K562 (cell line): ENCODE results near the gene RARRES2. TPM values are rescaled to one million over a fixed set of nuclear protein-coding genes. Genes with fewer than 3 reads are reported as not detected.
A peak's percentile ranks its signal among the peaks of the same experiment; 100 is the strongest.

Experiments
- BHLHE40 ChIP-seq: IDR thresholded peaks from 2 replicates; pipeline ENCODE4 v1.6.1; 2011; ENCODE audit warnings: low read length, improper control_type of control experiment
- CBX2 ChIP-seq: fragments of 200-600 bp; sonication (generic); IDR thresholded peaks from one replicate; pipeline ENCODE4 v1.6.1; 2012; ENCODE audit warnings: mild to moderate bottlenecking, low read length, inconsistent platforms; ENCODE audit not compliant: insufficient read depth, poor library complexity, severe bottlenecking
- DPF2 ChIP-seq: fragments of 450-650 bp; IDR thresholded peaks from 2 replicates; pipeline ENCODE4 v1.6.1; 2016
- EP400 ChIP-seq: fragments of 450-650 bp; IDR thresholded peaks from 2 replicates; pipeline ENCODE4 v1.6.1; 2017; ENCODE audit warnings: antibody characterized with exemption, mild to moderate bottlenecking, moderate library complexity
- FOXA3 ChIP-seq, 2 experiments: fragments of 450-650 bp in 1 of 2; sonication (generic) in 1 of 2; formaldehyde crosslinking; IDR thresholded peaks in 1 of 2; conservative IDR thresholded peaks in 1 of 2; 2 replicates each; pipeline versions ENCODE4 v1.4.0 to v1.8.0; 2020 to 2022; ENCODE audit warnings: mild to moderate bottlenecking in 2 of 2, missing genetic modification reagents in 1 of 2
- FOXM1 ChIP-seq, 2 experiments: fragments of 450-650 bp in 1 of 2; sonication (generic) in 1 of 2; formaldehyde crosslinking in 1 of 2; IDR thresholded peaks; 2 replicates each; pipeline versions ENCODE4 v1.6.1 to v1.9.0; 2017 to 2022; ENCODE audit warnings: low read depth in 2 of 2, mild to moderate bottlenecking in 2 of 2, missing genetic modification reagents in 1 of 2, moderate library complexity in 1 of 2
- GABPA ChIP-seq: fragments of 200-800 bp; sonication (Bioruptor generic); conservative IDR thresholded peaks from 2 replicates; pipeline ENCODE4 v1.6.1; 2016; ENCODE audit warnings: low read depth, missing genetic modification characterization, missing compliant biosample characterization
- ILK ChIP-seq: fragments of 450-650 bp; IDR thresholded peaks from 2 replicates; pipeline ENCODE4 v1.6.1; 2016; ENCODE audit warnings: missing genetic modification characterization, low read depth, mild to moderate bottlenecking, missing compliant biosample characterization, moderate library complexity, borderline replicate concordance
- KAT2B ChIP-seq: IDR thresholded peaks from one replicate; pipeline ENCODE4 v1.6.1; 2012; ENCODE audit warnings: low read depth, mild to moderate bottlenecking, control low read depth, inconsistent platforms, low read length, moderate library complexity
- LCOR ChIP-seq: sonication (generic); formaldehyde crosslinking; IDR thresholded peaks from 2 replicates; pipeline ENCODE4 v1.8.0; 2022; ENCODE audit warnings: mild to moderate bottlenecking, missing genetic modification reagents
- NBN ChIP-seq: fragments of 450-650 bp; IDR thresholded peaks from 2 replicates; pipeline ENCODE4 v1.6.1; 2016; ENCODE audit warnings: low read depth, mild to moderate bottlenecking
- RBBP5 ChIP-seq: fragments of 200-600 bp; sonication (generic); IDR thresholded peaks from 2 replicates; pipeline ENCODE4 v1.6.1; 2012; ENCODE audit warnings: borderline replicate concordance, mild to moderate bottlenecking, low read length, control low read depth, inconsistent platforms; ENCODE audit not compliant: insufficient read depth, poor library complexity, severe bottlenecking
- SMAD2 ChIP-seq: fragments of 150-350 bp; IDR thresholded peaks from 2 replicates; pipeline ENCODE4 v1.6.1; 2014; ENCODE audit warnings: low read depth, mild to moderate bottlenecking, low read length
- SMARCA4 ChIP-seq: fragments of 450-650 bp; IDR thresholded peaks from 2 replicates; pipeline ENCODE4 v1.6.1; 2016
- TAL1 ChIP-seq: fragments of 450-650 bp; IDR thresholded peaks from 2 replicates; pipeline ENCODE4 v1.6.1; 2016; ENCODE audit warnings: mild to moderate bottlenecking
- THRAP3 ChIP-seq: fragments of 450-650 bp; IDR thresholded peaks from 2 replicates; pipeline ENCODE4 v1.6.1; 2016; ENCODE audit warnings: mild to moderate bottlenecking, inconsistent platforms, borderline replicate concordance
- ZNF175 ChIP-seq: fragments of 200-800 bp; sonication (Bioruptor generic); IDR thresholded peaks from 2 replicates; pipeline ENCODE4 v1.6.1; 2016; ENCODE audit warnings: low read depth, mild to moderate bottlenecking, missing genetic modification characterization, missing compliant biosample characterization
- ZNF24 ChIP-seq: fragments of 450-650 bp; IDR thresholded peaks from 2 replicates; pipeline ENCODE4 v1.6.1; 2016
- ZNF316 ChIP-seq: fragments of 450-650 bp; IDR thresholded peaks from 2 replicates; pipeline ENCODE4 v1.6.1; 2016
- ZNF586 ChIP-seq: fragments of 450-650 bp; formaldehyde crosslinking; conservative IDR thresholded peaks from 2 replicates; pipeline ENCODE4 v1.4.0; 2020; ENCODE audit warnings: mild to moderate bottlenecking, moderate library complexity
- polyA plus RNA-seq, 8 experiments: library from polyadenylated mRNA; depleted of rRNA in 4 of 8; stranded (reverse) in 5 of 8; unstranded in 3 of 8; fragments of >200 nt; fragmentation: Nextera tagmentation in 2 of 8; fragmentation: Illumina TruSeq in 1 of 8; extraction: Ambion mirVana in 2 of 8; extraction: Trizol in 1 of 8; gene quantifications; 2 replicates each; pipeline versions ENCODE4 v1.2.1 to v1.2.3, GENCODE V29; 2011 to 2014; ENCODE audit warnings: inconsistent platforms in 1 of 8, missing spikeins in 1 of 8
- total RNA-seq, 7 experiments: library from RNA; depleted of rRNA in 6 of 7; stranded (reverse); fragments of >200 nt in 6 of 7; fragmentation: Illumina TruSeq in 2 of 7; extraction: Trizol in 2 of 7; gene quantifications; 2 replicates each; pipeline versions ENCODE4 v1.2.1 to v1.2.3, GENCODE V29; 2011 to 2021; ENCODE audit warnings: low replicate concordance in 1 of 7
- TF ChIP-seq, protein P1 (sequence below), 3 experiments: IDR thresholded peaks in 2 of 3; conservative IDR thresholded peaks in 1 of 3; 2 replicates each; pipeline ENCODE4 v1.5.1; 2011 to 2012; ENCODE audit warnings: low read length in 3 of 3, mild to moderate bottlenecking in 3 of 3, control low read depth in 2 of 3, improper control_type of control experiment in 1 of 3, inconsistent platforms in 1 of 3, low read depth in 1 of 3, mixed read lengths in 1 of 3, moderate library complexity in 1 of 3; ENCODE audit not compliant: insufficient read depth in 2 of 3
- TF ChIP-seq, protein P2 (sequence below), 2 experiments: fragments of 450-650 bp; IDR thresholded peaks; 2 replicates each; pipeline ENCODE4 v1.6.1; 2018; ENCODE audit warnings: mild to moderate bottlenecking in 2 of 2, low read depth in 1 of 2; ENCODE audit not compliant: partially characterized antibody in 2 of 2

RARRES2 gene
- total and polyA plus RNA-seq, 9 of the 15 experiments (the other 6 are each of a cell fraction or from before 2014, with no cell fraction given) = 0.11 to 1.7 (median 0.23) TPM; not detected in 6

DNA sequence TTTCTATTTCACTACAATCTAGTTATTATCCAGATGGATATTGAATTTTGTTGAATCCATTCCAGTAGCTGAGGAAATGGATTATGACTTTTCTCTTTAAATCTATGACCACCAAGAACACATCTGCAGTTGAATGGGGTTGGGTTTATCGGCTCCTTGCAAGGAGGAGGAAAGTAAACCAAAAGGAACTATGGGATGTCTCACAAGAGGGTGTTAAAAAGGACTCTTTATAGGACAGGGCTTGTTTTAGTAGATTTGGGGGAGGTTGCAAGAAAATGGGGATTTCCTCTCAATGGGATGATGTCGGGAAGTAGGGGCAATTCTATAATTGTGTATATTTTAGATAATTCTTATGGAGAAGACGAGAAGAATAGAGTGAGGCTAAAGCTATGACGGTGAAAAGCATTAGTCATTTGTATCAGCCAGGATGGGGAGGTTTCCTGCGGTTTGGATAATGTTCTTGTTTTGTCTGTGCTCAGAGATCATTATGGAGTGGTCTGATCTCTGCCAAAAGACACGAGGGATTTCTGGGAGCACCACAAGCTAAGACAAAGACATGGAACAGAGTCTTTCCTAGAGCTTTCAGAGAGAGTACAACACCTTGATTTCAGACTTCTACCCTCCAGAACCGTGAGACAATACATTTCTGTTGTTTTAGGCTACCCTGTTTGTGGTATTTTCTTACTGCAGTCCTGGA lies 23.5 kb downstream of the RARRES2 start (continued):
- TF ChIP-seq, protein P1, sequence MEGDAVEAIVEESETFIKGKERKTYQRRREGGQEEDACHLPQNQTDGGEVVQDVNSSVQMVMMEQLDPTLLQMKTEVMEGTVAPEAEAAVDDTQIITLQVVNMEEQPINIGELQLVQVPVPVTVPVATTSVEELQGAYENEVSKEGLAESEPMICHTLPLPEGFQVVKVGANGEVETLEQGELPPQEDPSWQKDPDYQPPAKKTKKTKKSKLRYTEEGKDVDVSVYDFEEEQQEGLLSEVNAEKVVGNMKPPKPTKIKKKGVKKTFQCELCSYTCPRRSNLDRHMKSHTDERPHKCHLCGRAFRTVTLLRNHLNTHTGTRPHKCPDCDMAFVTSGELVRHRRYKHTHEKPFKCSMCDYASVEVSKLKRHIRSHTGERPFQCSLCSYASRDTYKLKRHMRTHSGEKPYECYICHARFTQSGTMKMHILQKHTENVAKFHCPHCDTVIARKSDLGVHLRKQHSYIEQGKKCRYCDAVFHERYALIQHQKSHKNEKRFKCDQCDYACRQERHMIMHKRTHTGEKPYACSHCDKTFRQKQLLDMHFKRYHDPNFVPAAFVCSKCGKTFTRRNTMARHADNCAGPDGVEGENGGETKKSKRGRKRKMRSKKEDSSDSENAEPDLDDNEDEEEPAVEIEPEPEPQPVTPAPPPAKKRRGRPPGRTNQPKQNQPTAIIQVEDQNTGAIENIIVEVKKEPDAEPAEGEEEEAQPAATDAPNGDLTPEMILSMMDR (IDR thresholded peaks at IDR 0.05 in 2 of 3, conservative IDR thresholded peaks at IDR 0.05 in 1 of 3; ENCODE audit: insufficient read depth in 2 of 3, low read depth in 1 of 3, low read length in 3 of 3) = no peak
- no peak for TF ChIP-seq FOXA3 (CRISPR knock-in tag; conservative IDR thresholded peaks at IDR 0.05 in 1 of 2, IDR thresholded peaks at IDR 0.05 in 1 of 2)
- TF ChIP-seq SMAD2 = no peak
- no peak for TF ChIP-seq CBX2
- TF ChIP-seq LCOR (CRISPR knock-in tag) = peak; percentile 84; the same call in 1 of the 2 replicates
- TF ChIP-seq, protein P2, sequence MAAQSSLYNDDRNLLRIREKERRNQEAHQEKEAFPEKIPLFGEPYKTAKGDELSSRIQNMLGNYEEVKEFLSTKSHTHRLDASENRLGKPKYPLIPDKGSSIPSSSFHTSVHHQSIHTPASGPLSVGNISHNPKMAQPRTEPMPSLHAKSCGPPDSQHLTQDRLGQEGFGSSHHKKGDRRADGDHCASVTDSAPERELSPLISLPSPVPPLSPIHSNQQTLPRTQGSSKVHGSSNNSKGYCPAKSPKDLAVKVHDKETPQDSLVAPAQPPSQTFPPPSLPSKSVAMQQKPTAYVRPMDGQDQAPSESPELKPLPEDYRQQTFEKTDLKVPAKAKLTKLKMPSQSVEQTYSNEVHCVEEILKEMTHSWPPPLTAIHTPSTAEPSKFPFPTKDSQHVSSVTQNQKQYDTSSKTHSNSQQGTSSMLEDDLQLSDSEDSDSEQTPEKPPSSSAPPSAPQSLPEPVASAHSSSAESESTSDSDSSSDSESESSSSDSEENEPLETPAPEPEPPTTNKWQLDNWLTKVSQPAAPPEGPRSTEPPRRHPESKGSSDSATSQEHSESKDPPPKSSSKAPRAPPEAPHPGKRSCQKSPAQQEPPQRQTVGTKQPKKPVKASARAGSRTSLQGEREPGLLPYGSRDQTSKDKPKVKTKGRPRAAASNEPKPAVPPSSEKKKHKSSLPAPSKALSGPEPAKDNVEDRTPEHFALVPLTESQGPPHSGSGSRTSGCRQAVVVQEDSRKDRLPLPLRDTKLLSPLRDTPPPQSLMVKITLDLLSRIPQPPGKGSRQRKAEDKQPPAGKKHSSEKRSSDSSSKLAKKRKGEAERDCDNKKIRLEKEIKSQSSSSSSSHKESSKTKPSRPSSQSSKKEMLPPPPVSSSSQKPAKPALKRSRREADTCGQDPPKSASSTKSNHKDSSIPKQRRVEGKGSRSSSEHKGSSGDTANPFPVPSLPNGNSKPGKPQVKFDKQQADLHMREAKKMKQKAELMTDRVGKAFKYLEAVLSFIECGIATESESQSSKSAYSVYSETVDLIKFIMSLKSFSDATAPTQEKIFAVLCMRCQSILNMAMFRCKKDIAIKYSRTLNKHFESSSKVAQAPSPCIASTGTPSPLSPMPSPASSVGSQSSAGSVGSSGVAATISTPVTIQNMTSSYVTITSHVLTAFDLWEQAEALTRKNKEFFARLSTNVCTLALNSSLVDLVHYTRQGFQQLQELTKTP (IDR thresholded peaks at IDR 0.05; ENCODE audit: low read depth in 1 of 2, partially characterized antibody in 2 of 2) = peak; percentile 62 to 80
- peak; percentile 94 for TF ChIP-seq SMARCA4
- TF ChIP-seq ZNF586 = no peak
- peak; percentile 70 for TF ChIP-seq FOXM1 (IDR thresholded peaks at IDR 0.05; ENCODE audit: low read depth)
- TF ChIP-seq FOXM1 (CRISPR knock-in tag; IDR thresholded peaks at IDR 0.05; ENCODE audit: low read depth) = no peak
- peak; percentile 85; the same call in 1 of the 2 replicates for TF ChIP-seq NBN
- peak; percentile 61; the same call in 1 of the 2 replicates for TF ChIP-seq EP400
- no peak for TF ChIP-seq ZNF24
- no peak for TF ChIP-seq BHLHE40
- peak; percentile 58 for TF ChIP-seq RBBP5
- no peak for TF ChIP-seq KAT2B
- peak; percentile 96 for TF ChIP-seq DPF2
- peak; percentile 24 for TF ChIP-seq ZNF316
- 0 out of 2 replicates have a peak, but pooled peaks have one; percentile 13 for TF ChIP-seq ILK (tag)
- TF ChIP-seq TAL1 = peak; percentile 59
- no peak for TF ChIP-seq GABPA (tag)
- TF ChIP-seq THRAP3 = no peak
- TF ChIP-seq ZNF175 = peak; percentile 87
